ENCODE data around the gene ZNF606.
"Not testable (repeated sequence)": the region's sequence is repeated elsewhere in the genome, so short reads cannot be mapped to it uniquely, and the experiment has no call there.

The ZNF606 gene

DNA sequence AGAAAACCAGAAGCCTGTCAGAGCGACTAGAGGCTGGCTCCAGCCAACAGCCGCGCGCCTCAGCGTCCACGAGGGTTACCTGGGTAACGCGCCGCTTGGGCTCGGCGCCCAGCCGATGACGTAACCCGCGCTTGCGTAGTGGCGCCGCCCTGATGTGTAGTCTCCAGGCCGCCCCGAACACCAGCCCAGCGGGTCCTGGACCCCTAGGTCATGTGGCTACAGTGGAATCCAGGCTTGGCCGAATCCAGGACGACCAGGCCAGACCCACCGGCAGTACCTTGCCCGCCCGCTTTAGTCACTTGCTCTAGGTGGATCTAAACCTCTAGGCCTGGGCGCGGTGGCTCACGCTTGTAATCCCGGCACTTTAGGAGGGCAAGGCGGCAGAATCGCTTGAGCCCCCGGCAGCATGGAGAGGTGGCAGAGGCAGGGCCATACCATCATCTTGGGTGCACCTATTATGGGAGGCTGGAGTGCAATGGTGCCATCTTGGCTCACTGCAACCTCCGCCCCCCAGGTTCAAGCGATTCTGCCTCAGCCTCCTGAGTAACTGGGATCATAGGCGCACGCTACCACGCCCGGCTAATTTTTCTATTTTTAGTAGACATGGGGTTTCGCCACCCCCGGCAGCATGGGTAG lies 7.2 kb upstream of the ZNF606 start:
- peak; percentile 90 for DNase-seq (ENCODE audit: low spot score)

- DNase-seq (ENCODE audit: low spot score) = no peak
Observed at GRCh38 chr19:58009301-58009665, 6.7 kb upstream of the ZNF606 start.

DNA sequence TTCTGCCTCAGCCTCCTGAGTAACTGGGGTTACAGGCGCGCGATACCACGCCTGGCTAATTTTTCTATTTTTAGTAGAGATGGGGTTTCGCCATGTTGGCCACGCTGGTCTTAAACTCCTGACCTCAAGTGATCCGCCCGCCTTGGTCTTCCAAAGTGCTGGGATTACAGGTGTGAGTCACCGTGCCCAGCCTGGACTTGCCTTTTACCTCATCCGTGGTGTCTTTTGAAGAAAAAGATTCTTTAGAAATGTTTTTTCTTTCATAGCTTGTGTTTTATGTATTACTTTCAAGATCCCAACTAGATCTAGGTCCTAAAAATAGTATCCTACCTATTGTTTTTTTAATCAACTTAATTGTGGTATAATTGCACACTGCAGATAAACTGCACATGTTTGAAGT lies 6.3 kb upstream of the ZNF606 start:
- DNase-seq (ENCODE audit: low spot score) = not testable (repeated sequence)

GRCh38 chr19:58007285-58007684 lies 4.7 kb upstream of the ZNF606 start:
- no peak for DNase-seq (ENCODE audit: low spot score)

DNA sequence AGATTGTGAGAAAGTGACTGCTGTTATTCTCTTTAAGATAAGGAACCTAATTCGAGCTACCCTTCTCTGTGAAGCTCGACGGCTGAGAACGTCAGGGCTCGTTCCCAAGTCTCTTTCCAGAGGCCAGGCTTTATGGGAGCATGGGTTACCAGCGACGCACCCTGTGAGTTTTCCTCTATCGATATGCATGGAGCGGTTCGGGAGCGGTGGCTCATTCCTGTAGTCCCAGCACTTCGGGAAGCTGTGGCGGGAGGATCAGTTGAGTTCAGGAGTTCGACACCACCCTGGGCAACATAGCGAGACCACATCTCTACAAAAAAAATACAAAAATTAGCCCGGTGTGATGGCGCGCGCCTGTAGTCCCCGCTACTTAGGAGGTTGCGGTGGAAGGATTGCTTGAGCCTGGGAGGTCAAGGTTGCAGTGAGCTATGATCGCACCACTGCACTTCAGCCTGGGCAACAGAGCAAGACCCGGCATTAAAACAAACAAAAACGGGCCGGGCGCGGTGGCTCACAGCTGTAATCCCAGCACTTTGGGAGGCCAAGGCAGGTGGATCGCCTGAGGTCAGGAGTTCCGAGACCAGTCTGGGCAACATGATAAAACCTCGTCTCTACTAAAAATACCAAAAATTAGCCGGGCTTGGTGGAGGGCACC lies 681 bp upstream of the ZNF606 start:
- no peak for DNase-seq (ENCODE audit: low spot score)

- DNase-seq (ENCODE audit: low spot score) = no peak
Observed at GRCh38 chr19:58001895-58002369, 688 bp downstream of the ZNF606 start.

DNA sequence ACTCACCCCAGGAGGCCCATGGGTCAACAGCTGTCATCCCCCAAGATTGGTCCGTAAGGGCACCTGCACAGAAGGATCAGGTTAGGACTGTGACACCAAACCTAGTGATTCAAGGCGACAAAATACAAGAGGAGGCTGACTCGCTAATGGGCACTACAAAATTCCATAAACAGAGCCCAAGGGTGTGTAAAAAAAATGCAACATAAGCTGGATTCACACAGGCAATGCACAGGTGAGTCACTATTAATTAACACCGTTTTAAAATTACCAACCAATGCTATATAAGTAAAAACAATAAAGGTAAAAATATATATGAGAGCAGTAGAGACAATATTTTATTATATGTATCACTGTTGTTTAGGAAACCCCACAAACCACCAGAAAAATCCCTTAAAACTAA lies 1.9 kb downstream of the ZNF606 start:
- DNase-seq (ENCODE audit: low spot score) = no peak

DNA sequence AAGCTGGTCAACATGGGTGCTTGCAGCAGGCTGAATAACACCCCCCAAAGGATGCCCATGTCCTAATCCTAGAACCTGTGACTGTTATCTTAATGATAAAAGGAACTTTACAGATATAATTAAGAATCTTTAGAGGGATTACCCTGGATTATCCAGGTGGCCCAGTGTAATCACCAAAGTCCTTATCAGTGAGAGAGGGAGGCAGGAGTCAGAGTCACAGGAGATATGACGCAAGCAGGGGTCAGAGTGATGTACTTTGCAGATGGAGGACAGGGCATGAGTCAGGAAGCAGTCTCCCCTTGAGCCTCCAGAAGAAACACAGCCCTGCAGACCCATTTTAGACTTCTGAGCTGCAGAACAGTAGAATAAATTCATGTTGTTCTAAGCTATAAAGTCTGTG lies 9.8 kb downstream of the ZNF606 start:
- no peak for DNase-seq (ENCODE audit: low spot score)

GRCh38 chr19:57978586-57979289 lies 23.9 kb downstream of the ZNF606 start:
- no peak for DNase-seq (ENCODE audit: low spot score)

DNA sequence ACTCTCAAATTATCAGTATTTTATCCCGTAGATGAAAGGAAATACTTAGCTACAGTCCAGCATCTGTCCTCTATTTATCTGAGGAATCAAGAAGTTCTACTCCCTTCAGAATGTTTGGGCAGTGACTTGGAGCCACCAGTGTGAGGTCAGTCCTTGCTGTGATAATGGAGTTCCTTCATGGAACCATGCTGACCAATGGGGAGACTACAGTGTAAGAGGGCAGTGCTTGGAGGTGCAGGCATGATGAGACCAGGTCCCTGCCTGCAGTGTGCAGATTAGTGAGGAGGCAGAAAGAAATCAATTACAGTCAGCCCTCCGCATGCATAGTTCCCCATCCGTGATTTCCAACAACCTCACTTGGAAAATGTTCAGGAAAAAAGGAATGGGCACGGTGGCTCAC lies 28.2 kb downstream of the ZNF606 start, which contains the start of gene C19orf18:
TSS of gene C19orf18 (minus strand) at position 101 of the 400 bp plus-strand sequence. CDS start 102 bp downstream, outside the sequence.
- DNase-seq (ENCODE audit: low spot score) = no peak

GRCh38 chr19:57964761-57965160 lies 37.9 kb downstream of the ZNF606 start:
- DNase-seq (ENCODE audit: low spot score) = no peak

GRCh38 chr19:57961785-57962184 lies 40.8 kb downstream of the ZNF606 start:
- DNase-seq (ENCODE audit: low spot score) = no peak

DNA sequence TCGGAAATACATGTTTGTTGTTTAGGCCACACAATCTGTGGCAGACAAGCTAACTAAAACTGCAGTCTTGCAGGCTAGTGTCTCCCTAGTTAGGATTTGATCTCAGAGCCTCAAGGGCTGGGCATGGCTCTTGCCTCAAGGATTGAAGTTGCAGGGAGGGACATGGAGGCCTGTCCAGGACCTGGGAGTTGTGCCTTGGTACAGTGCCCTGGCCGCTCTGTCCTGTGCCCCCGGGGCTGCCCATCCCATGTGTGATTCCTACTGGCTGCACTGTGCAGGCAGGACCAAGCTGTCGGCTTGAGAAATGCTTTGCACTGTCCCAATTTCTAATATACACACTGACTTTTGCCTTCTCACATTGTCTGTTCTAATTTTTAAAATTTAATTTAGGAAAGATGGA lies 47.6 kb downstream of the ZNF606 start:
- DNase-seq (ENCODE audit: low spot score) = no peak

DNA sequence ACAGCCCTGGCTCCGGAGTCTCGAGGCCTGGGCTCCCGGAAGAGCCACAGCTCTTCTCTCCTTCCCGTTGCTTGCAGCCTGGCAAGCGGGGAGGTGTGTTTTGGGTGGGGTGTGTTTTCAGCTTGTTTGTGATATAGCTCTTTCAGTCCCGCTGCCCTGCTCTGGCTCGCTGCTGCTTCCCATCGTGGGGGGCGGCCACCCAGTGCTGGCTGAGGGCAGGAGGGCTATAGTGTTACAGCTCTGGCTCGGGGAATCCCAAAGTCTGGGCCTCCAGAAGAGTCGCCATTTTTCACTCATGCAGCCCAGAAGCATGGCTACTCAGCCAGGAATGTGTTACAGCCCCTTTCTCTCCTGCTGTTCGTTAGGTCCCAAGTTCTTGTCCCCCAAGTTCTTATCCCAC lies 52.9 kb downstream of the ZNF606 start:
- DNase-seq (ENCODE audit: low spot score) = no peak

- DNase-seq (ENCODE audit: low spot score) = no peak
Observed at GRCh38 chr19:57949296-57949695, 53.3 kb downstream of the ZNF606 start.

DNA sequence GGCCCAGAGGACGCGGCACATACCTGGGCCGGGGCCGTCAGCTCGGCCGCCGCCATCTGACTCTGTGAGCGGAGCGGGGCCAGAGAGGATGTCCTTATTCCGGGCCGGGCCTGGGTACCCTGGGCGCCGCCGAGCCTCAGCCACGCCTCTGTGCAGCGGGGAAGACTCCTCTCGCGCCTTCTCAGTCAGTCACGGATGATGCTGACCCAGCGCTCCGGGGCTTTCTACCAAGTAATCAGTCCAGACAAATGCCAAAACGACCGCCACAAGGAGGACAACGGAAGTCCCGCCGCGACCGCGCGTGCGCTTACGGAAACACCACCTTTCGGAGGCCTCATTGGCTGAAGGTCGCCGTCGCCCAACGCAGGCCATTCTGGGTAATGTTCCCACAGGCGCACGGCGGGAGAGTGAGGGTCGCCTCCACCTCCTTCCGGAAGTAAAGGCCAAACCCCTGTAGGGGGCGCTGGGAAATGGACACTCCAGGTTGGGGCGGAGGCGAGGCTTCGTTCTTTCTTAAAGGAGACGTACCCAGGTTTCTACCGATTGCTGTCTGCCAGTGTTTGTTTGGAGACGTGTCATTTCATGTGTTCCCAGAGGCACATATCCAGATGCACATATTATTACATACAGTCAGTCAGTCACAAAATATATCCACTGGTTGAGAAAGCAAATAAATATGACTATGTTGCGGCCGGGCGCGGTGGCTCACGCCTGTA lies 55.0 kb downstream of the ZNF606 start, which contains the start of gene ZNF256:
TSS of gene ZNF256 (minus strand) at position 288 of the 716 bp plus-strand sequence. CDS start at position 56, 232 bp downstream.
- peak; percentile 94 for DNase-seq (ENCODE audit: low spot score)

DNA sequence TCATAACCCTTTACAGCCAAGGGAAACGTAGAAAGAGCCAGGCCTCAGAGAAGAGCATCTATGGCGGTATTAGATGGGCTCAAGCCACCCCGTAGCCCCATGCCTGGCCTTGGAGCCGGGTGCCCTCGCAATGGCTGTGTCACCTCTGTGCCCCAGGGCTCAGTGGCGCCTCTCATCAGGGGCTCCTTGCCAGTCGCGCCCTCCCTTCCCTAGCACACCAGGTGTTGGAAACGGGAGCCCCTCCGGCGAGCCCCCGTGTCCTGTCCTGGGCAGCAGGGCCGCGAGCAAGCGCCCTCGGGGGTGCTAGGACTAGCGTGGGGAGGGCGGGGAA lies 55.6 kb downstream of the ZNF606 start:
- no peak for DNase-seq (ENCODE audit: low spot score)

GRCh38 chr19:57946316-57946715 lies 56.3 kb downstream of the ZNF606 start:
- no peak for DNase-seq (ENCODE audit: low spot score)

DNA sequence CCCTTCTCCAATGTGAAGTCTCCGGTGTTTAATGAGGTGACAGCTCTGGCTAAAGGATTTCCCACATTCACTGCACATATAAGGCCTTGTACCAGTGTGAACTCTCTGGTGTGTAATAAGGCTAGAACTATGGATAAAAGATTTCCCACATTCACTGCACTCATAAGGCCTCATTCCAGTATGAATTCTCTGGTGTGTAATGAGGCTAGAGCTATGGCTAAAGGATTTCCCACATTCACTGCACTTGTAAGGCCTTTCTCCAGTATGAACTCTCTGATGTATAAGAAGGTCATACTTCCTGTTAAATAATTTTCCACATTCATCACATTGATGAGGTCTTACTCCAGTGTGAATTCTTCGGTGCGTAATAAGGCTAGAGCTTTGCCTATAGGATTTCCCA lies 61.0 kb downstream of the ZNF606 start:
- no peak for DNase-seq (ENCODE audit: low spot score)

GRCh38 chr19:57935731-57936130 lies 66.9 kb downstream of the ZNF606 start:
- peak; percentile 54 for DNase-seq (ENCODE audit: low spot score)

GRCh38 chr19:57934820-57935665 lies 67.6 kb downstream of the ZNF606 start, which contains the start of gene ZNF418:
Gene ZNF418, minus strand, starts transcription at chr19:57935402. Its CDS starts 1,580 bp downstream, at chr19:57933822.
- DNase-seq (ENCODE audit: low spot score) = peak; percentile 89
